Gastrocnemius medialis (tissue), 4 donors: ENCODE measurements around the gene ZFYVE27.

Experiments used
- POLR2A ChIP-seq, 2 donors: fragments of 450-650 bp; IDR thresholded peaks; one replicate each; pipeline ENCODE4 v1.6.1; 2017; ENCODE audit warnings: antibody characterized with exemption in 2 of 2, mild to moderate bottlenecking in 2 of 2, moderate library complexity in 2 of 2
- TF ChIP-seq, protein P1 (sequence below), 5 experiments: fragments of 450-650 bp in 3 of 5; fragments of 200-600 bp in 2 of 5; sonication (generic) in 2 of 5; IDR thresholded peaks in 4 of 5; conservative IDR thresholded peaks in 1 of 5; 1 replicate in 4 of 5; 2 replicates in 1 of 5; pipeline ENCODE4 v1.5.1; 2016 to 2019; ENCODE audit warnings: antibody characterized with exemption in 5 of 5, mild to moderate bottlenecking in 3 of 5, moderate library complexity in 3 of 5

DNA sequence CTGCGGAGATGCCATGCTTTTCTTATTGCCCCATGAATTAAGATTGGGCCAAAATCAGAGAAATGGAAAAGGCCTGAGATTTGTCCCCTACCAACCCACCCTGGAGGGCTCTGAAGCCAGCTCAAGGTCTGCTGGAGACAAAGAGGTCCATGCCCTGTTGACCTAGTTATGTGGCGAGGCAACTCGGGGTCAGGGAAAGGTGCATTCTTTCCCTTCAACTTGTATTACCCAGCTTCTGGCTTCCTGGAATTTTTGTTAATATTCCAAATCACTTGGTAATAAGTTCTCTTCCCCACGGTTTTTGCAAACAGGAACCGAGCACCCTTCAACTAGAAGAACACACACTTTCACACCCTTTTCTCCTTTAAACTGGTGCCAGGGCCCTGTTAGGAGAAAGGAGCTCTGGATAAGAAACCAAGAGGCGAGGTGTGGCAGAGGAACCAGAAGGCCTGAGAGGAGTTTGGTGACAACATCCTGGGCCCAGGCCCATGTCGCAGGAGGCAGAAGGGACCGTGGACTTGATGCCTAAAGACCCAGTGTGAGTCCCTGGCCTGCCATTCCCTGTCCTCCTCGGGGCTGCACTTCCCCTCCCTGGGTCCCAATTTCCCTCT is 47.4 kb downstream of the ZFYVE27 start:
- TF ChIP-seq, protein P1, sequence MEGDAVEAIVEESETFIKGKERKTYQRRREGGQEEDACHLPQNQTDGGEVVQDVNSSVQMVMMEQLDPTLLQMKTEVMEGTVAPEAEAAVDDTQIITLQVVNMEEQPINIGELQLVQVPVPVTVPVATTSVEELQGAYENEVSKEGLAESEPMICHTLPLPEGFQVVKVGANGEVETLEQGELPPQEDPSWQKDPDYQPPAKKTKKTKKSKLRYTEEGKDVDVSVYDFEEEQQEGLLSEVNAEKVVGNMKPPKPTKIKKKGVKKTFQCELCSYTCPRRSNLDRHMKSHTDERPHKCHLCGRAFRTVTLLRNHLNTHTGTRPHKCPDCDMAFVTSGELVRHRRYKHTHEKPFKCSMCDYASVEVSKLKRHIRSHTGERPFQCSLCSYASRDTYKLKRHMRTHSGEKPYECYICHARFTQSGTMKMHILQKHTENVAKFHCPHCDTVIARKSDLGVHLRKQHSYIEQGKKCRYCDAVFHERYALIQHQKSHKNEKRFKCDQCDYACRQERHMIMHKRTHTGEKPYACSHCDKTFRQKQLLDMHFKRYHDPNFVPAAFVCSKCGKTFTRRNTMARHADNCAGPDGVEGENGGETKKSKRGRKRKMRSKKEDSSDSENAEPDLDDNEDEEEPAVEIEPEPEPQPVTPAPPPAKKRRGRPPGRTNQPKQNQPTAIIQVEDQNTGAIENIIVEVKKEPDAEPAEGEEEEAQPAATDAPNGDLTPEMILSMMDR (IDR thresholded peaks at IDR 0.05 in 4 of 5, conservative IDR thresholded peaks at IDR 0.05 in 1 of 5) = no peak
- TF ChIP-seq POLR2A (IDR thresholded peaks at IDR 0.05) = no peak
